ENCODE data around the gene AGTRAP.

DNA sequence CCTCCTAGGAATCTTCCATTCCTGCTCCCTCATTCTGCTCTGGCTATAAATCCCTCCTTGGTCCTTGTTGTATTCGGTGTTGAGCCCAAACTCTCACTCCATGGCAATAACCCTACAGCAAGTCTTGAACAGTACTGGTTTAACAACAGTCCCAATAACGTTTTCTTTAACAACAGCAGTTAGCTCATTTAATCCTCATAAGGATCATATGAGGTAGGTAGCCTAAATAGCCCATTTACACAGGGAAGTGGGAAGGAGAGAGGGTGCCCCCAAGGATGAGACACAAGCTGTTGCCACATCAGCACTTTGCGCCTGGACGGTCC, 444 bp upstream of the AGTRAP start:
- TF ChIP-seq CTCF (IDR thresholded peaks at IDR 0.05) (no peak), POLR2AphosphoS5 (IDR thresholded peaks at IDR 0.05) (no peak), POLR2A (IDR thresholded peaks at IDR 0.05) (no peak)

Measured in breast epithelium (tissue), 3 donors.